ENCODE data around the gene LETMD1. TPM values are rescaled to one million over a fixed set of nuclear protein-coding genes. Genes with fewer than 3 reads are reported as not detected.
A peak's percentile ranks its signal among the peaks of the same experiment; 100 is the strongest.
"Not testable (repeated sequence)": the region's sequence is repeated elsewhere in the genome, so short reads cannot be mapped to it uniquely, and the experiment has no call there.

LETMD1 gene
- polyA plus RNA-seq, 1 donor from 2014 or later: 25.7 TPM

DNA sequence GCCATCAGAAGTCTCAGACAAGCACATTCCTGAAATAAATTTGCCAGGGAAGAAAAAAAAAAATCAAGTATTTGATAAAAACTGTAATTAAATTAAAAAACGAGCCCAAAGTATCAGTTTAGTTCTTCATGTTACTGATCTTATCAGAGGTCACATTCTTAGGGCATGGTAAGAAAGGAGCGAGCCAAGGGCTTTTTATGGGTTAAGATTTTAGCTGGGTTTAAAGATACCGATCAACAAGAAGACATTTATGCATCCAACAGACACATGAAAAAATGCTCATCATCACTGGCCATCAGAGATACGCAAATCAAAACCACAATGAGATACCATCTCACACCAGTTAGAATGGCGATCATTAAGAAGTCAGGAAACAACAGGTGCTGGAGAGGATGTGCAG, 30.2 kb downstream of the LETMD1 start:
- peaks cover 12 to 20% (median 15%) of the 10 kb centered on the region in 3 donors for H3K4me1 Mint-ChIP-seq
- H3K36me3 Mint-ChIP-seq, H3K27me3 Mint-ChIP-seq, H3K9me3 Mint-ChIP-seq, H3K27ac Mint-ChIP-seq: not testable (repeated sequence)
- H3K4me3 Mint-ChIP-seq: peak overlapping the region in 1 of 4 donors; percentile 61

DNA sequence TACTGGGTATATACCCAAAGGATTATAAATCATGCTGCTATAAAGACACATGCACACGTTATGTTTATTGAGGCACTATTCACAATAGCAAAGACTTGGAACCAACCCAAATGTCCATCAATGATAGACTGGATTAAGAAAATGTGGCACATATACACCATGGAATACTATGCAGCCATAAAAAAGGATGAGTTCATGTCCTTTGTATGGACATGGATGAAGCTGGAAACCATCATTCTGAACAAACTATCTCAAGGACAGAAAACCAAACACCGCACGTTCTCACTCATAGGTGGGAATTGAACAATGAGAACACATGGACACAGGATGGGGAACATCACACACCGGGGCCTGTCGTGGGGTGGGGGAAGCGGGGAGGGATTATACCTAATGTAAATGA, 30.7 kb downstream of the LETMD1 start:
- not testable (repeated sequence) for H3K27me3 Mint-ChIP-seq, H3K36me3 Mint-ChIP-seq, H3K9me3 Mint-ChIP-seq
- H3K4me3 Mint-ChIP-seq: peak overlapping the region in 1 of 4 donors; percentile 61
- H3K4me1 Mint-ChIP-seq: peaks cover 17 to 24% (median 19%) of the 10 kb centered on the region in 3 donors
- H3K27ac Mint-ChIP-seq: peak overlapping the region in 1 of 3 donors; percentile 67

- Mint-ChIP-seq H3K4me1 (peaks cover 17 to 24% (median 19%) of the 10 kb centered on the region in 3 donors), H3K36me3 (peaks cover 4% of the 10 kb centered on the region), H3K4me3 (peak overlapping the region in 1 of 4 donors; percentile 58), H3K27ac (no peak overlapping the region), H3K27me3 (no peaks in the 10 kb centered on the region), H3K9me3 (no peaks in the 10 kb centered on the region)
Measured at GRCh38 chr12:51080136-51080535, 32.0 kb downstream of the LETMD1 start.

DNA sequence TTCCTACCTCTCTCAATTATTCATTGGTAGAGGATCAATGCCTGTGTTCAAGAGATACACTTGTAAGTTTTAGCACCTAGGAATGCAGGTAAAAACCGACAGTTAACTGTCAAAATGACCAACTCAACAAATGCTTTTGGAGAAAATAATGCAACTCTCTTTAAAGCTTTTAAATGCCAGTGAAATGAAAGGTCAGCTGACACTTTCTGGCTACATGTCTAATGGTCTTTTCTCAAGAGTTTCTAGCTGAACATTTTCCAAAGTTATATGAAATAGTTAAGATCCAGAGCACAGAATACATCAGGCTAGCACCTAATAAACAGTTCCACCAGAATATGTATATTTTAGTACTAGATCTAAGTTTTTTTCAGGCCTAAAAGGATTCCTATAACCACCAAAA, 33.3 kb downstream of the LETMD1 start:
- no peaks in the 10 kb centered on the region for H3K9me3 Mint-ChIP-seq
- peaks cover 17 to 25% (median 24%) of the 10 kb centered on the region in 3 donors for H3K4me1 Mint-ChIP-seq
- H3K27me3 Mint-ChIP-seq: no peaks in the 10 kb centered on the region
- peaks cover 4% of the 10 kb centered on the region for H3K36me3 Mint-ChIP-seq
- H3K4me3 Mint-ChIP-seq: peak overlapping the region in 1 of 4 donors; percentile 92
- H3K27ac Mint-ChIP-seq: peak overlapping the region in 1 of 3 donors; percentile 68

DNA sequence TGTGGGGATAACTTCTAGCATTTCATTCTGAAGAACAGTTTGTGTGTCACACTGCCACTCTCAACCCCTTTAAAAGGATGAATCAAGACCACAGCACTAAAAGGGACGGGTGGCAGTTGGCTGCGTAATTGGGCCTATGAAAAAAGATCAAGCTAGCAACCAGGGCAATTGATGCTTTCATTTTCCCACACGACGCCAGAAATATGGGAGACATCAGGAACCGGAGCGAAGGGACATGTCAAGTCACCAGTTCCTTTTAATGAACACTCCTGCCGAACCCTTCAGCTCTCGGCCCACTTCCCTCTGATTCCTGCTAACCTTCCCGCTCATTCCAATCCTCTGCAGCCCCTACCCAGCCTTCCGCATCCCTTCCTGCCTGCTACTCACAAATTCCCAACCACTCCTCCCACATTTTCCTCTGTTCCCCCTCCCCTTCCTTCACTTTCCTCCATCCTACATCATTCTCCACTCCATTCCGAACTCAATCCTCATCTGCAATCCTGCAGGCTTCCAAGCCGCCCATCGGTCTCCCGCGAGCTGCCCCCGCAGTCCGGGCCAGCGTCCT, 34.5 kb downstream of the LETMD1 start:
- Mint-ChIP-seq H3K36me3 (peaks cover 4% of the 10 kb centered on the region), H3K4me3 (peak overlapping the region; percentile 92 to 99 (median 94)), H3K9me3 (no peaks in the 10 kb centered on the region), H3K27me3 (no peaks in the 10 kb centered on the region), H3K4me1 (peaks cover 17 to 25% (median 24%) of the 10 kb centered on the region in 3 donors), H3K27ac (peak overlapping the region; percentile 63 to 83 (median 81))

- Mint-ChIP-seq H3K36me3 (peaks cover 4% of the 10 kb centered on the region), H3K27me3 (no peaks in the 10 kb centered on the region), H3K4me1 (peaks cover 17 to 25% (median 25%) of the 10 kb centered on the region in 3 donors), H3K9me3 (no peaks in the 10 kb centered on the region), H3K27ac (peak within 1 kb of the TSS; percentile 63 to 83 (median 81)), H3K4me3 (peak within 1 kb of the TSS; percentile 92 to 99 (median 94))
Measured at GRCh38 chr12:51083126-51083833, 35.2 kb downstream of the LETMD1 start, which contains the start of gene CSRNP2. TSS of gene CSRNP2 (minus strand) at chr12:51083596. CDS start at chr12:51076561, 7,035 bp downstream.

DNA sequence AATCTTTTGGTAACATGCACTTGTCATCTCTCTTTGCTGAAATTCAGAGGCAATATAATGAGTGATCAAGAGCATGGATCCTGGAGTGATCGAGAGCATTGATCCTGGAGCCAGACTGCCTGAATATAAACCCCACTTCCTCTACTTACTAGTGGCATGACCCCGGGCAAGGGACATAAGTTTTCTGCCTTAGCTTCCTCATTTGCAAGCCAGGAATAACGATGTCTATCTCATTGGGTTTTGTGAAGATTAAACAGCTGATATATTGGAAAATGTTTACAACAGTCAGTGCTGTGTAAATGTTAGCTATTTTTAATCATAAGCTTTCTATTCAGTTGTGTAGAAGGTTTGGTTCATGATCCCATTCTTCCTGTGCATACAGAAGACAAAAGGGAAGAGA, 37.6 kb downstream of the LETMD1 start:
- peak overlapping the region in 1 of 4 donors; percentile 21 for H3K4me3 Mint-ChIP-seq
- H3K36me3 Mint-ChIP-seq: peaks cover 2% of the 10 kb centered on the region
- peaks cover 11 to 20% (median 19%) of the 10 kb centered on the region in 3 donors for H3K4me1 Mint-ChIP-seq
- H3K27ac Mint-ChIP-seq: no peak overlapping the region
- no peaks in the 10 kb centered on the region for H3K27me3 Mint-ChIP-seq
- H3K9me3 Mint-ChIP-seq: no peaks in the 10 kb centered on the region

DNA sequence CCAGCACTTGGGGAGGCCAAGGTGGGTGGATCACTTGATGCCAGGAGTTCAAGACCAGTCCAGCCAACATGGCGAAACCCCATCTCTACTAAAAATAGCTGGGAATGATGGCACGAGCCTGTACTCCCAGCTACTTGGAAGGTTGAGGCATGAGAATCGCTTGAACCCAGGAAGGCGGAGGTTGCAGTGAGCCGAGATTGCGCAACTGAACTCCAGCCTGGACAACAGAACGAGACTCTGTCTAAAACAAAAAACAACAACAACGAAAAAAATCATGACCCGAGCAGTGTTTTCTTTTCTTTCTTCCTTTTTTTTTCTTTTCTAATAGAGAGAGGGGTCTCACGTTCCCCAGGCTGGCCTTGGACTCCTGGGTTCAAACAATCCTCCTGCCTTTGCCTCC, 38.8 kb downstream of the LETMD1 start:
- Mint-ChIP-seq H3K36me3 (peaks cover 1% of the 10 kb centered on the region), H3K4me1 (peaks cover 11 to 19% (median 13%) of the 10 kb centered on the region in 3 donors), H3K27me3 (no peaks in the 10 kb centered on the region), H3K4me3 (no peak overlapping the region), H3K9me3 (no peaks in the 10 kb centered on the region), H3K27ac (no peak overlapping the region)

DNA sequence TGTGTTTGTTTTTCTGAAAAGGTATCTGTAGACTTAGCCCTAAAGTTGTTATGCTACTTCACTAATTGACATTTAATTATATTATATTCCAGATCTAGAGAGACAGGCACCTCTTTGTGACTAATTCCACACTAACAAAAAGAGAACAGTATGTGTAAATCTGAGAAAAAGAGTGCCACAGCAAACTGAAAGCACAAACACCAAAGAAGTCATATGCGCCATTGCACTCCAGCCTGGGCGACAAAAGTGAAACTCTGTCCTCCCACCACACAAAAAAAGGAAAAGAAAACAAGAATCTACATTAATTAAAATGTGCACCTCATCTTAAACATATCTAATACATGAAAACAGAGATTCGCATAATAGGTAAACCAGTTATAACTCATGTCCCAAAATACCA, 39.7 kb downstream of the LETMD1 start:
- H3K27ac Mint-ChIP-seq: peak overlapping the region in 1 of 3 donors; percentile 59

GRCh38 chr12:51090705-51091229, 42.6 kb downstream of the LETMD1 start:
- H3K4me3 Mint-ChIP-seq: no peak overlapping the region
- H3K4me1 Mint-ChIP-seq: peaks cover 0 to 4% (median 3%) of the 10 kb centered on the region in 3 donors
- no peaks in the 10 kb centered on the region for H3K9me3 Mint-ChIP-seq
- no peak overlapping the region for H3K27ac Mint-ChIP-seq
- H3K27me3 Mint-ChIP-seq: no peaks in the 10 kb centered on the region
- H3K36me3 Mint-ChIP-seq: peaks cover 1% of the 10 kb centered on the region

More for the DNA sequence above, 39.7 kb downstream of the LETMD1 start:
- no peaks in the 10 kb centered on the region for H3K9me3 Mint-ChIP-seq
- H3K4me1 Mint-ChIP-seq: peaks cover 5 to 11% (median 6%) of the 10 kb centered on the region in 3 donors
- peak overlapping the region in 1 of 4 donors; percentile 20 for H3K4me3 Mint-ChIP-seq
- no peaks in the 10 kb centered on the region for H3K27me3 Mint-ChIP-seq
- peaks cover 1% of the 10 kb centered on the region for H3K36me3 Mint-ChIP-seq

DNA sequence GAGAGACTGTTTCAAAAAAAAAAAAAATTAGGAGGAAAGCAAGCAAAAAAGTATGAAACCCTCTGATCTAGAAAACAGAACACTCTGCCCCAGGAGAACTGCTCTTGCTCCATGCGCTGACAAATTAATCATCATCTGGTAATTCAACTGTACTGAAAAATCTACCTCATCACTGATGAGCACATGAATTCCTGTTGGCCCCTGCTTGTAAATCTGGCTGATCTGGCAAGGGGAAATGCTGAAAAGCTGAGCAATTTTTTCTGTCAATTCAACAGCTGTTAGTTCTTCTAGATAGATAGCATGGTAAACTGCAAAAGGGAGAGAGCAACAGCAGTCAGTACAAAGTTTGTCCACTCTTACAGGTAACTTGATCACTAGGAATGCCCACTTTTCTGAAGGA, 50.5 kb downstream of the LETMD1 start:
- no peaks in the 10 kb centered on the region for H3K27me3 Mint-ChIP-seq
- H3K27ac Mint-ChIP-seq: no peak overlapping the region
- H3K4me1 Mint-ChIP-seq: no peaks in the 10 kb centered on the region
- H3K36me3 Mint-ChIP-seq: no peaks in the 10 kb centered on the region
- no peak overlapping the region for H3K4me3 Mint-ChIP-seq
- H3K9me3 Mint-ChIP-seq: no peaks in the 10 kb centered on the region

DNA sequence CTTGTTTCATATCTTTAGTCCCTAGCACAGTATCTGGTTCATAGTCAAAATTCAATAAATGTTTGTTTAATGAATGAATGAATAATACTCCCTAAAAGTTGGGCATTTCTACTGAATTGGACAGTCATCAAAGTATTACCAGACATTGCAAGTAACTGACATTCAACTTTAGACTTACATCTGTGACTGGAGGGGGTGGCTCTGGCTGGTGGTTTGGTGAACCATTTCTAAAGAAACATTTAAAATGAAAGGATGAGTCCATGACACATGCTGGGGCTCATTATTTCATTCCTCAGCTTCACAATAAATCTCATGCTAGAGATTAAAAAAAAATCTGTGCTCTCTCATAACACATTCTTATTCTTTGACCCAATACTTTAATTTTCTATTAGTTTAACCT, 55.9 kb downstream of the LETMD1 start:
- no peaks in the 10 kb centered on the region for H3K36me3 Mint-ChIP-seq

GRCh38 chr12:51108136-51108535, 60.0 kb downstream of the LETMD1 start:
- Mint-ChIP-seq H3K9me3 (no peaks in the 10 kb centered on the region), H3K36me3 (peaks cover 6% of the 10 kb centered on the region), H3K4me3 (no peak overlapping the region), H3K27ac (peak overlapping the region in 1 of 3 donors; percentile 12), H3K27me3 (no peaks in the 10 kb centered on the region), H3K4me1 (no peaks in the 10 kb centered on the region)

More for the DNA sequence above, 55.9 kb downstream of the LETMD1 start:
- no peaks in the 10 kb centered on the region for H3K4me1 Mint-ChIP-seq
- H3K4me3 Mint-ChIP-seq: no peak overlapping the region
- H3K27ac Mint-ChIP-seq: no peak overlapping the region
- H3K9me3 Mint-ChIP-seq: no peaks in the 10 kb centered on the region
- no peaks in the 10 kb centered on the region for H3K27me3 Mint-ChIP-seq

Measured in IgD-negative memory B cell (primary cell).